Fibroblast of villous mesenchyme (primary cell): ENCODE data around the gene GP1BB. TPM values are rescaled to one million over a fixed set of nuclear protein-coding genes. Genes with fewer than 3 reads are reported as not detected.

Experiments used
- DNase-seq: peaks from one replicate; pipeline ENCODE4 v3.0.0-alpha.2; 2010; ENCODE audit warnings: low read depth
- H3K4me3 ChIP-seq: 2 replicates; pipeline ENCODE4 v1.5.1; 2011; ENCODE audit warnings: low read depth, mild to moderate bottlenecking, low read length
- CTCF ChIP-seq: IDR thresholded peaks from 2 replicates; pipeline ENCODE4 v1.5.1; 2012; ENCODE audit warnings: low read depth, mild to moderate bottlenecking, low read length; ENCODE audit not compliant: insufficient read depth
- total RNA-seq: library from RNA; depleted of rRNA; stranded (reverse); fragments of >200 nt; gene quantifications from 2 replicates; pipeline ENCODE4 v1.2.3, GENCODE V29; 2012

Gene GP1BB
- total RNA-seq, 1 donor, result 0.86 TPM

GRCh38 chr22:19719488-19720021 lies 3.8 kb upstream of the GP1BB start:
- no peak overlapping the region for H3K4me3 ChIP-seq
- no peak for DNase-seq
- no peak for TF ChIP-seq CTCF

GRCh38 chr22:19720150-19720827 lies 3.0 kb upstream of the GP1BB start:
- no peak overlapping the region for H3K4me3 ChIP-seq
- no peak for DNase-seq
- no peak for TF ChIP-seq CTCF

GRCh38 chr22:19720999-19721329 lies 2.4 kb upstream of the GP1BB start:
- no peak overlapping the region for H3K4me3 ChIP-seq
- no peak for TF ChIP-seq CTCF
- DNase-seq, result no peak

GRCh38 chr22:19721330-19722177 lies 1.8 kb upstream of the GP1BB start:
- DNase-seq, result no peak
- TF ChIP-seq CTCF, result no peak
- no peak overlapping the region for H3K4me3 ChIP-seq

GRCh38 chr22:19722178-19722981 lies 959 bp upstream of the GP1BB start:
- no peak for TF ChIP-seq CTCF
- H3K4me3 ChIP-seq, result no peak overlapping the region
- DNase-seq, result no peak

- no peak for TF ChIP-seq CTCF
- H3K4me3 ChIP-seq, result no peak overlapping the region
- no peak for DNase-seq
Observed at GRCh38 chr22:19722982-19723231, 432 bp upstream of the GP1BB start.
